ENCODE results near the gene FES.
"Not testable (repeated sequence)": the region's sequence is repeated elsewhere in the genome, so short reads cannot be mapped to it uniquely, and the experiment has no call there.

FES gene

DNA sequence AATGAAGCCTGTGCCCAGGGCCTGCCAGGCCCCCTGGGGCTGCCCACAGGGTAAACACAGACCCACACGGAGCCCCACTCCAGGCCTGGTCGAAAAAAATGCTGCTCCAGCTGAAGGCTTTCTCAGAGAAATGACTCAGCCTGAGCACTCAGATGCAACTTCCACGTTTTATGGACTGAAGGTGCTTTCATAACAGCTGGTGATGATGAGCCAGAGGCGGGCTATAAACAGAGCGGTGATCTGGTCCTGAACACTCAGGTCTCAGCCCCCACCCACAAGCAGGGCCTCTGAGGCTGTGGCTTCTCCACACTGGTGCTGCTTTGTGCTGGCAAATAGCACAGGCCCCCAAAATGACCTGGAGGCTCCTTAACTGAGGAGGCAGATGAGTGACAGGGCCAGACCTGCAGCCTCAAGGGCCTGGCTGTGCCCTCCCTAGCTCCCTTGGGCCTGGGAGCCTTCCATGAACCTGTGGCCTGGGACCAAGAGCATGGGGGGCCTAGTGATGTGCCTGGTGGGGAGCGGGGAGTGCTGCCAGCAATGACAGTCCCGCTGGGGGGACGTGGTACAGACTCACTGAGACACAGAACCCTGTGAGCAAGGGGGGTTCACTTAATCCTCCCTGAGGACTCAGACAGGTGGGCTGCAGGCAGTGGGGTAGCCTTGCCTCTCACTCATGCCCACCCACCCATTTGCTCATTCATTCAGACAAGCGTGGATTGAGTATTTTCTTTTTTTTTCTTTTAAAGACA, 38.9 kb upstream of the FES start:
- TF ChIP-seq POLR2A (IDR thresholded peaks at IDR 0.05; ENCODE audit: low read depth, low read length) = no peak
- TF ChIP-seq TAF1 (IDR thresholded peaks at IDR 0.05; ENCODE audit: borderline replicate concordance, low read depth, low read length) = no peak
- no peak for TF ChIP-seq POLR2AphosphoS5 (IDR thresholded peaks at IDR 0.05; ENCODE audit: low read depth, low read length)
- FAIRE-seq (peak; percentile 71), DNase-seq (ENCODE audit: insufficient read length) (no peak)

DNA sequence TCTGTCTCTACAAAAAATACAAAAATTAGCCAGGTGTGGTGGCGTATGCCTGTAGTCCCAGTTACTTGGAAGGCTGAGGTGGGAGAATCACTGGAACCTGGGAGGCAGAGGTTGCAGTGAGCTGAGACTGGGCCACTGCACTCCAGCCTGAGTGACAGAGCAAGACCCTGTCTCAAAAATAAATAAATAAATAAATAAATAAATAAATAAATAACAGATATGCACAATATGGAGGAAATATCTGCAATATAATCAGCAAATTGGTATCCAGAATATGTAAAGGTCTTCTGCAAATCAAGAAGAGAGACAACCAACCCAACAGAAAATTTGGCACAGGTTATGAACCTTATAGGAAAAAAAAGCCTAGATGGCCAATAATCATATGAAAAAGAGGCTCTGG, 34.9 kb upstream of the FES start:
- not testable (repeated sequence) for FAIRE-seq

DNA sequence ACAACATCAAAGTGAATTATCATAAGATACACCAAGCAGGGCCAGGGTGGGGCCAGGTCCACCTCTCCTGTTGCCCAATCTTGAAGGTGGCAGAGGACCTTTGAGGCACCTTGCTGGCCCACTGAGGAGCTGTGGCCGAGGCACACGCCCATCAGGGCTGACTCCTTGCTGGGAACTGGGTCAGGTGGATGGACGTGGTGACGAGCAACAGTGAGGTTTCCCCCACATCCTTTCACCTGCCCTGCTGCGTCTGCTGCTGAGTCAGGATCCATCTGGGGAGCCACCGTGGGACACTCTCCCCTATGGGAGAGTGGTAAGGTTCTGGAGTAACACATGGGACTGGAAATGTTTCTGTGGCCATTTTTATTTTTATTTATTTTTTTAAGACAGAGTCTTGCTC, 33.2 kb upstream of the FES start:
- no peak for FAIRE-seq
- no peak for TF ChIP-seq POLR2AphosphoS5 (IDR thresholded peaks at IDR 0.05; ENCODE audit: low read depth, low read length)
- TF ChIP-seq POLR2A (IDR thresholded peaks at IDR 0.05; ENCODE audit: low read depth, low read length) = no peak
- no peak for TF ChIP-seq TAF1 (IDR thresholded peaks at IDR 0.05; ENCODE audit: borderline replicate concordance, low read depth, low read length)
- DNase-seq (ENCODE audit: insufficient read length) = no peak

More for the DNA sequence above, 34.9 kb upstream of the FES start:
- not testable (repeated sequence) for DNase-seq (ENCODE audit: insufficient read length)

DNA sequence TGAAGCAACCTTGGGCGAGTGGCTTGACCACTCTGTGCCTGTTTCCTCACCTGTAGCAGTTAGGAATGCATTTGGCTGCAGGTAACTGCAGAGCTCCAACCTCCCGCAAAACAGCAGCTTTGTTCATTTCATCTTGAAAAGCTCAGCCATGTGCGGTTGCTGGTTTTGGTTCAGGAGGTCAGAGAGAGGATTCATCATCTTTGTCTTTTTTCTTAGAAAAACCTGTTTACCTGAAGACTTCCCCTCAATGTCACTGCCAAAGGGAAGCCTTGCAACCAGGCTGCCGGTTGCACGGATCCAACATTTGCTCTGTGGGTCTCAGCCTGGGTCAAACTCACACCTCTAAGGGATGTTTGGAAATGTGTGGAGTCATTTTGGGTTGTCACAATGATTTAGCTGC, 32.4 kb upstream of the FES start:
- TF ChIP-seq POLR2AphosphoS5 (IDR thresholded peaks at IDR 0.05; ENCODE audit: low read depth, low read length) (no peak), TAF1 (IDR thresholded peaks at IDR 0.05; ENCODE audit: borderline replicate concordance, low read depth, low read length) (no peak), POLR2A (IDR thresholded peaks at IDR 0.05; ENCODE audit: low read depth, low read length) (no peak)
- DNase-seq (ENCODE audit: insufficient read length) (no peak), FAIRE-seq (peak; percentile 36)

DNA sequence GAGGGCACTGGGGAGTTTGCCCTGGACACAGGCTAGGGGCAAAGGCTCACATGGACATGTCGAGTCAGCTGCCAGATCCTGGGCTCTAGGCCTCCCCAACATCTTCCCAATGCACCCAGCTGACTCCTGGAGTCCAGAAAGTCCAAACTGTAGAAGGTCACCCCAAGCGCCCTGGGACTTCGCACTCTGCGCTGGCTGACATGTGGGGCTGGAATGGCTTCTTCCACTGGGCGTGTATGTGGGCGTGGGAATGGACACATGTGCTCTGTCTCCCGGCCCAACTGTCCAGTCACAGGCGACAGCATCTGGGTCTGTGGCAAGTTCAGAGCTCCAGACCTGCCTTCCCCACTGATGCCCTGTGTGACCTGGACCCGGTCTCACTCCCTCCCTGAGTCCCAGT, 29.2 kb upstream of the FES start:
- no peak for TF ChIP-seq POLR2AphosphoS5 (IDR thresholded peaks at IDR 0.05; ENCODE audit: low read depth, low read length)
- FAIRE-seq (no peak), DNase-seq (ENCODE audit: insufficient read length) (no peak)

DNA sequence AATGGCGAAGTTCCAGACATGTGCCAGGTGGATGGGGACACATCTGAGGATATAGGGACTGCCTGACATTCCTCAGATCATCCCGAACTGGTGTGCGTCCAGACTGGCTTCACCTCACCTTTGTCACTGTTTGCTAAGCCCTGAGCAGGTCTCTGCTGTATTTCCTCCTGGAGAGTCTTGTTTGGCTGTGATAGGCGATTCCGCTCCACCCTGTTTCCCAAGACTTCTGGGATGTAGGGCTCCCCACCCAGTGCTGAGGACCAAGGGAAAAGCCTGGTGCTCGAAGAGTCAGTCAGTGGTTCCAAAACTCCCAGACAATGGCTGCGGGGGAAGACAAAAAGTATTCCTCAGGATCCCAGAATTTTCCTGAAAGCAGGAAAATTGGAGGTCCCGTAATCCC, 27.0 kb upstream of the FES start:
- no peak for TF ChIP-seq POLR2AphosphoS5 (IDR thresholded peaks at IDR 0.05; ENCODE audit: low read depth, low read length)
- FAIRE-seq = no peak

DNA sequence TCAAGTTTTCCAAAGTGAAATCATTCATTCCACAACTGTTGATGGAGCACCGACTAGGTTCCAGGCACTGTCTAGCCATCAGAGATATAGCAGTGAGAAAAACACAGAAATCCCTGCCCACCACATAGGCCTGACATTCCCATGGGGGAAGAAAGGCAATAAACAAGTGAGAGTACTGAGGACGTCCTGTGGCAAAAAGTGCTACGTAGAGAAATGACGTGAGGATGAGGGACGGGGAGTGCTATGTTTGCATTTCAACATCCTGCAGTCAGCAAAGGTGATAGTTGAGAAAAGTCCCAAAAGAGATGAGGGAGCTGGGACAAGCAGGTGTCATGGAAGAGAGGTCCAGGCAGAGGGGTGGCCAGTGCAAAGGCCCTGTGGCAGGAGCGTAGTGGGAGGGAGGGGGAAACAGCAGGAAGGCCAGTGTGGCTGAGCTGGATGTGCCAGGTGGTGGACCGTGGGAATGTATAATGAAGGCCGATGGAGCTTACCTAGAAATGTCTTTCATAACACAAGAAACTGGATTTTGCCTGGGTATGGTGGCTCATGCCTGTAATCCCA, 26.3 kb upstream of the FES start:
- DNase-seq (ENCODE audit: insufficient read length) = no peak
- FAIRE-seq = no peak
- no peak for TF ChIP-seq POLR2A (IDR thresholded peaks at IDR 0.05; ENCODE audit: low read depth, low read length)
- no peak for TF ChIP-seq TAF1 (IDR thresholded peaks at IDR 0.05; ENCODE audit: borderline replicate concordance, low read depth, low read length)
- TF ChIP-seq POLR2AphosphoS5 (IDR thresholded peaks at IDR 0.05; ENCODE audit: low read depth, low read length) = no peak

More for the DNA sequence above, 27.0 kb upstream of the FES start:
- DNase-seq (ENCODE audit: insufficient read length) = no peak

DNA sequence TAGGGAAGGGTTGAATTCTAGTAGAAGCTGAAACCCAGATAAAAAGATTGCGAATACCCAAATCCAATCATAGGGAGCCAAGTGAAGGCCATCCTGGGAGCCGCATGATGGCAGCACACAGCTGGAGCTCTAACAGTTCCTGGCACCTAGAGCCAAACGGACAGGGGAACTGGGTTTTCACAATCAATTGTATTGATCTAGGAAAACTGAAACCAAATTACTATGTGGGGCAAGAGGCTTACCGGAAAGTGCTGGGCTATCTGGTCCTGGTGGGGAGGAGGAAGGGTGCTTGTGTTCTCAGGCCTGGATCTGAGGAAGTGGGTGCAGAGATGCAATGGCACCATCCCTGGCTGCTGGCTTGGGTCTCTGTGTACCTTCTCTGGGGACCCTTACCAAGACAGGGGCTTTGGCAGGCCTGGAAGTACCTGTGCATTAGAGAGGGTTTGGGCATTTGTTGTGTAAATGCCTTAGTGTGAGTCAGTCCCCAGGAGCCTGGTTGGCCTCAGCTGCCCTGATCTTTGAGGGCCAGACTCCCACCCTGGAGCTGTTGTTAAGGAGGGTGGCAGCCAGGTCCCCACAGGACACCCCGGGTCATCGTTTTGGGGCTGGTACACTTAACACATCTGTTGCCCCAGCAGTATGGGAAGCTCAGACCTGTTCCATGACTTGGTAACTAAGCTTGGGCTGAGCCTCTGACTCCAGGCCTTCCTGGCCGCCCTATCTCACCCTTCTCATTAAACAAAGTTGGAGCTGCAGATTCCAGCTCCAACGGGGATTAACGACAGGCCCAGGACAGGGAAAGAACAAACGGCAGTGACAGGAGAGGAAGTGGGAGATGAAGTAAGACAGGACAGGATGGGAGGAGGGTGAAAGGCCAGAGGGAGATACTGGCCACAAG, 24.8 kb upstream of the FES start:
- no peak for FAIRE-seq
- no peak for DNase-seq (ENCODE audit: insufficient read length)
- no peak for TF ChIP-seq POLR2A (IDR thresholded peaks at IDR 0.05; ENCODE audit: low read depth, low read length)
- no peak for TF ChIP-seq POLR2AphosphoS5 (IDR thresholded peaks at IDR 0.05; ENCODE audit: low read depth, low read length)
- no peak for TF ChIP-seq TAF1 (IDR thresholded peaks at IDR 0.05; ENCODE audit: borderline replicate concordance, low read depth, low read length)

DNA sequence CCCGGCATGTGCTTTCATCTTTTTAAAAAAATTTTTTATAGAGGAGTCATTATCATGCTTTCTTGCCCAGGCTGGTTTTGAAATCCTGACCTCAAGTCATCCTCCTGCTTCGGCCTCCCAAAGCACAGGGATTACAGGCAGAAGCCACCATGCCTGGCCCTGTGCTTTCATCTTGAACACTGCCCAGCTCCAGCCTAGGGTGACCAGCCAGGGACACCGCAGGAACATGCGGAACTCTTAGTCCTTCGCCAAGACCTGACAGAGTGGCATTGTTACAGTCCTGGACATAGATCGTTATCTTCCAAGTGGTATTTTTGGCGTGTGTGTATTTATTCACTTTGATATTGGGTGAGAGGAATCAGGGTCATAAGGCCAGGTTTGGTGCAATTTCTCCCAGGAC, 23.9 kb upstream of the FES start:
- TF ChIP-seq TAF1 (IDR thresholded peaks at IDR 0.05; ENCODE audit: borderline replicate concordance, low read depth, low read length) (no peak), POLR2A (IDR thresholded peaks at IDR 0.05; ENCODE audit: low read depth, low read length) (no peak), POLR2AphosphoS5 (IDR thresholded peaks at IDR 0.05; ENCODE audit: low read depth, low read length) (no peak)
- FAIRE-seq (no peak), DNase-seq (ENCODE audit: insufficient read length) (no peak)

DNA sequence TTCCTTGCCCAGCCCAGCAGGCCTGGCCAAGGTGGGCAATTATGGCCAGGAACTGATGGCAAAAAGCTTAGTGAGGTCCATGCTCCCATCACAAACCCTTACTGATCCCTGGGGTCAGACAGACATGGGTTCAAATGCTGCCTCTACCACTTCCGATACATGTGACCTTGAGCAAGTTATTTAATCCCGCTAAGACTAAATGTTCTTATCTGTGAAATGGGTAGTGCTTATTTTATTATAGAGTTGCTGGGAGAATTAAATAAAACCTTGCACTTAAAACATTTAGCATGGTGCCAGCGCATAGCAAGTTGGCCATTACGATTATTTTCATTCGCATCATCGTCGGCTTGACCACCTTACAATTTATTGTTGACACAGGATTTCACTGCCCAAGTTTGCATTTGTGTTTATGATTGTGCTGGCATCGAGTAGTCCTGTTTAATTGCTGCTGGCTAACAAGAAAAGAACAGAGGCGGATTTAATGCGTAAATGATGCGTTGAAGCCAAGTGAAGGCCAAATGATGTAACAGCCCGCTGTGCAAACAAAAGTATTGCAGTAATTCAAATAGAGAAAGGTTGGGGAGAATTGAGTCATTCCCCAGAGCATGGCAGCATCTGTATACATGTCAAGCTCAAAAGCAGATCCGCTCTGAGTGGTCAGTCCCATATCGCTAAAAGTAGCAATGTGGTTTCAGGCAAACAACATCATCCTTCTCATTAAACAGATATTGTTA, 23.2 kb upstream of the FES start:
- DNase-seq (ENCODE audit: insufficient read length) = no peak
- no peak for TF ChIP-seq POLR2AphosphoS5 (IDR thresholded peaks at IDR 0.05; ENCODE audit: low read depth, low read length)
- TF ChIP-seq TAF1 (IDR thresholded peaks at IDR 0.05; ENCODE audit: borderline replicate concordance, low read depth, low read length) = no peak
- TF ChIP-seq POLR2A (IDR thresholded peaks at IDR 0.05; ENCODE audit: low read depth, low read length) = no peak
- no peak for FAIRE-seq

DNA sequence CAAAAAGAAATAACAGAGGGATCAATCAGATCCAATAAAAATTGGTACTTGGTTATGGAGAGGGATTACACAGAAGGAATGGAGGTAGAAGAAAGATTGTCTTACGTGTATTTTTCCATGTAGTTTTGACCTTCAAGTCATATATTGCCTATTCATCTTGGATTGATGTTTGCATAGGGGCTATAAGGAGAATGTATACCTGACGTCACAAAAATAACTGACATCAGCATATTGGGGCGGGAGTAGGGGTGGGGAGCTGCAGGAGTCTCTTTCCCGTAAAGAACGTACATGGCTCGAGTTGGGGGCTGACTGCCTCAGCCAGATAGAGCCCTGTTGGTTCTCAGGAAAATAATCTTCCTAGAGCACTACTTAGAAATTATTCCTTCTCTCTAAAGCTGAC, 21.8 kb upstream of the FES start:
- TF ChIP-seq POLR2A (IDR thresholded peaks at IDR 0.05; ENCODE audit: low read depth, low read length) = no peak
- no peak for TF ChIP-seq TAF1 (IDR thresholded peaks at IDR 0.05; ENCODE audit: borderline replicate concordance, low read depth, low read length)
- no peak for TF ChIP-seq POLR2AphosphoS5 (IDR thresholded peaks at IDR 0.05; ENCODE audit: low read depth, low read length)
- FAIRE-seq = no peak
- DNase-seq (ENCODE audit: insufficient read length) = no peak
